GM18498 (cell line): ENCODE data around the gene PRDX3.

Source experiments
- ATAC-seq: cut with Tn5 transposase; IDR thresholded peaks from one replicate; pipeline ENCODE4 v1.9.1; 2021; ENCODE audit warnings: mild to moderate bottlenecking, moderate library complexity; ENCODE audit not compliant: unreplicated experiment

Gene PRDX3

GRCh38 chr10:119131512-119132240 is 46.9 kb downstream of the PRDX3 start:
- peak; percentile 55 for ATAC-seq

GRCh38 chr10:119129721-119130120 is 48.9 kb downstream of the PRDX3 start:
- no peak for ATAC-seq

- no peak for ATAC-seq
These were observed 52.7 kb downstream of the PRDX3 start for GRCh38 chr10:119125942-119126341.

- no peak for ATAC-seq
These were observed 57.7 kb downstream of the PRDX3 start for GRCh38 chr10:119120875-119121274.

GRCh38 chr10:119120413-119120867 is 58.2 kb downstream of the PRDX3 start:
- peak; percentile 88 for ATAC-seq

- no peak for ATAC-seq
These were observed 59.2 kb downstream of the PRDX3 start for GRCh38 chr10:119119400-119119799.

GRCh38 chr10:119118231-119118630 is 60.4 kb downstream of the PRDX3 start:
- no peak for ATAC-seq
